Right hindlimb (tissue), 1 donor: ENCODE data around the gene CDK6.

Experiments used
- DNase-seq: peaks from one replicate; pipeline ENCODE4 v3.0.0-alpha.2; 2018

The CDK6 gene

GRCh38 chr7:92705831-92706230 is 130.5 kb downstream of the CDK6 start:
- no peak for DNase-seq

GRCh38 chr7:92704858-92705257 is 131.5 kb downstream of the CDK6 start:
- no peak for DNase-seq

GRCh38 chr7:92702535-92702934 is 133.8 kb downstream of the CDK6 start:
- no peak for DNase-seq

GRCh38 chr7:92699966-92700514 is 136.3 kb downstream of the CDK6 start:
- no peak for DNase-seq

GRCh38 chr7:92699560-92699959 is 136.8 kb downstream of the CDK6 start:
- no peak for DNase-seq

- DNase-seq: peak; percentile 85
Measured at GRCh38 chr7:92698237-92698841, 138.0 kb downstream of the CDK6 start.

- no peak for DNase-seq
Measured at GRCh38 chr7:92697414-92697813, 139.0 kb downstream of the CDK6 start.

GRCh38 chr7:92697012-92697411 is 139.4 kb downstream of the CDK6 start:
- DNase-seq: no peak

GRCh38 chr7:92696584-92696983 is 139.8 kb downstream of the CDK6 start:
- no peak for DNase-seq

GRCh38 chr7:92695308-92696261 is 140.8 kb downstream of the CDK6 start:
- peak; percentile 89 for DNase-seq

GRCh38 chr7:92694211-92694610 is 142.2 kb downstream of the CDK6 start:
- no peak for DNase-seq

- DNase-seq: no peak
Measured at GRCh38 chr7:92693519-92693918, 142.9 kb downstream of the CDK6 start.

GRCh38 chr7:92691578-92691977 is 144.8 kb downstream of the CDK6 start:
- DNase-seq: no peak

GRCh38 chr7:92685136-92686042 is 151.0 kb downstream of the CDK6 start:
- no peak for DNase-seq

- DNase-seq: no peak
Measured at GRCh38 chr7:92684274-92684673, 152.1 kb downstream of the CDK6 start.

GRCh38 chr7:92682903-92683539 is 153.4 kb downstream of the CDK6 start:
- no peak for DNase-seq

- no peak for DNase-seq
Measured at GRCh38 chr7:92682330-92682729, 154.0 kb downstream of the CDK6 start.

- DNase-seq: no peak
Measured at GRCh38 chr7:92681633-92682032, 154.7 kb downstream of the CDK6 start.

GRCh38 chr7:92680442-92680841 is 155.9 kb downstream of the CDK6 start:
- DNase-seq: no peak

GRCh38 chr7:92678291-92678920 is 158.0 kb downstream of the CDK6 start:
- DNase-seq: no peak

- no peak for DNase-seq
Measured at GRCh38 chr7:92674379-92674778, 162.0 kb downstream of the CDK6 start.
